RWPE2 (cell line): ENCODE results near the gene MYOZ3.

Experiments used
- ATAC-seq: fragments of 200-7000 bp; cut with Tn5 transposase; 3 replicates; pipeline ENCODE4 v1.9.1; 2021; ENCODE audit warnings: low read depth
- DNase-seq: peaks from one replicate; pipeline ENCODE4 v3.0.0-alpha.2; 2020; ENCODE audit warnings: low spot score
- H3K27ac ChIP-seq: fragments of 450-650 bp; 2 replicates; pipeline ENCODE4 v1.5.1; 2017; ENCODE audit warnings: mild to moderate bottlenecking; ENCODE audit not compliant: poor library complexity, severe bottlenecking
- H3K27me3 ChIP-seq: fragments of 250-450 bp; sonication (Bioruptor Pico); 2 replicates; pipeline ENCODE4 v1.5.1; 2021; ENCODE audit warnings: mild to moderate bottlenecking, moderate library complexity; ENCODE audit not compliant: insufficient read depth, poor library complexity, severe bottlenecking
- H3K36me3 ChIP-seq: fragments of 250-450 bp; sonication (Bioruptor Pico); 2 replicates; pipeline ENCODE4 v1.5.1; 2020; ENCODE audit warnings: low read depth, mild to moderate bottlenecking, moderate library complexity
- H3K4me1 ChIP-seq: fragments of 250-450 bp; sonication (Bioruptor Pico); 2 replicates; pipeline ENCODE4 v1.5.1; 2021; ENCODE audit warnings: mild to moderate bottlenecking, moderate library complexity; ENCODE audit not compliant: insufficient read depth, poor library complexity, severe bottlenecking
- H3K4me3 ChIP-seq: fragments of 250-450 bp; sonication (Bioruptor Pico); 2 replicates; pipeline ENCODE4 v1.5.1; 2021; ENCODE audit warnings: mild to moderate bottlenecking, moderate library complexity; ENCODE audit not compliant: severe bottlenecking
- H3K9me3 ChIP-seq: fragments of 250-450 bp; sonication (Bioruptor Pico); 2 replicates; pipeline ENCODE4 v1.5.1; 2021; ENCODE audit warnings: mild to moderate bottlenecking, moderate library complexity; ENCODE audit not compliant: severe bottlenecking
- TF ChIP-seq, protein P1 (sequence below): fragments of 450-650 bp; IDR thresholded peaks from one replicate; pipeline ENCODE4 v1.5.1; 2017; ENCODE audit warnings: mild to moderate bottlenecking, moderate library complexity; ENCODE audit not compliant: poor library complexity, severe bottlenecking

Gene MYOZ3

GRCh38 chr5:150614661-150615060 is 46.4 kb upstream of the MYOZ3 start:
- Histone ChIP-seq H3K36me3 (no peaks in the 10 kb centered on the region), H3K4me3 (no peak overlapping the region), H3K9me3 (no peaks in the 10 kb centered on the region), H3K27me3 (no peaks in the 10 kb centered on the region), H3K4me1 (peaks cover 6% of the 10 kb centered on the region), H3K27ac (no peak overlapping the region)
- DNase-seq: no peak
- TF ChIP-seq, protein P1, sequence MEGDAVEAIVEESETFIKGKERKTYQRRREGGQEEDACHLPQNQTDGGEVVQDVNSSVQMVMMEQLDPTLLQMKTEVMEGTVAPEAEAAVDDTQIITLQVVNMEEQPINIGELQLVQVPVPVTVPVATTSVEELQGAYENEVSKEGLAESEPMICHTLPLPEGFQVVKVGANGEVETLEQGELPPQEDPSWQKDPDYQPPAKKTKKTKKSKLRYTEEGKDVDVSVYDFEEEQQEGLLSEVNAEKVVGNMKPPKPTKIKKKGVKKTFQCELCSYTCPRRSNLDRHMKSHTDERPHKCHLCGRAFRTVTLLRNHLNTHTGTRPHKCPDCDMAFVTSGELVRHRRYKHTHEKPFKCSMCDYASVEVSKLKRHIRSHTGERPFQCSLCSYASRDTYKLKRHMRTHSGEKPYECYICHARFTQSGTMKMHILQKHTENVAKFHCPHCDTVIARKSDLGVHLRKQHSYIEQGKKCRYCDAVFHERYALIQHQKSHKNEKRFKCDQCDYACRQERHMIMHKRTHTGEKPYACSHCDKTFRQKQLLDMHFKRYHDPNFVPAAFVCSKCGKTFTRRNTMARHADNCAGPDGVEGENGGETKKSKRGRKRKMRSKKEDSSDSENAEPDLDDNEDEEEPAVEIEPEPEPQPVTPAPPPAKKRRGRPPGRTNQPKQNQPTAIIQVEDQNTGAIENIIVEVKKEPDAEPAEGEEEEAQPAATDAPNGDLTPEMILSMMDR: no peak
- no peak for ATAC-seq

DNA sequence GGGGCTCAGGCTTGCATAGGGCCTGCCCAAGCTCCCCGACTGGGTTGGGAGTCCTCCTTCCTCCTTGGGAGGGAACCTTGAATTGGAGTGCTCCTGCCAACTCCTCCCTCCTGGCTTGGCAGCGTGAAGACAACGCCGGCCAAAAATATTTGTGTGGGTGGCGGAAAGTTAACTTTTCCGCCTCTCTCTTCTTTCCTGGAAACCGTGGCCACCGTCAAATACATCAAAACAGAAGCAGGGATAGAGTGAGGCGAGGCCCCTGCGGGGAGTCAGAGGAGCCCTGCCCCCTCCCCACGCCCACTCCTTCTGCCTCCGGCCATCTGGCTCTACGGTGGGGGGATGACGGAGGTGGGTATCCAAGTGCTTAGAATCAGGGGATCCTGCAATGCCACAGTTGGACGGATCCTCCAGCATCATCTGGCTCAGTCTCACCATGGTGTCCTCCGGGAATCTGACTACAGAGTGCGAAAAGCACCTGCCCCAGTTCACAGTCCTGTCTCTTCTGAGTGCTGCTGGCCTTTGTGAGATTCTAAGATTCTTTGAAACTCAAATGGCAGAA is 45.8 kb upstream of the MYOZ3 start:
- TF ChIP-seq, protein P1: no peak

GRCh38 chr5:150616024-150616470 is 45.0 kb upstream of the MYOZ3 start:
- H3K36me3 ChIP-seq: no peaks in the 10 kb centered on the region
- no peaks in the 10 kb centered on the region for H3K27me3 ChIP-seq
- TF ChIP-seq, protein P1: no peak
- H3K27ac ChIP-seq: no peak overlapping the region
- no peaks in the 10 kb centered on the region for H3K9me3 ChIP-seq
- no peak for DNase-seq
- H3K4me3 ChIP-seq: no peak overlapping the region
- ATAC-seq: no peak; the same call in 2 of the 3 replicates
- peaks cover 6% of the 10 kb centered on the region for H3K4me1 ChIP-seq

More for the DNA sequence above, 45.8 kb upstream of the MYOZ3 start:
- Histone ChIP-seq H3K36me3 (no peaks in the 10 kb centered on the region), H3K27ac (no peak overlapping the region), H3K9me3 (no peaks in the 10 kb centered on the region), H3K4me1 (peaks cover 6% of the 10 kb centered on the region), H3K4me3 (no peak overlapping the region), H3K27me3 (no peaks in the 10 kb centered on the region)
- DNase-seq: no peak
- no peak for ATAC-seq

DNA sequence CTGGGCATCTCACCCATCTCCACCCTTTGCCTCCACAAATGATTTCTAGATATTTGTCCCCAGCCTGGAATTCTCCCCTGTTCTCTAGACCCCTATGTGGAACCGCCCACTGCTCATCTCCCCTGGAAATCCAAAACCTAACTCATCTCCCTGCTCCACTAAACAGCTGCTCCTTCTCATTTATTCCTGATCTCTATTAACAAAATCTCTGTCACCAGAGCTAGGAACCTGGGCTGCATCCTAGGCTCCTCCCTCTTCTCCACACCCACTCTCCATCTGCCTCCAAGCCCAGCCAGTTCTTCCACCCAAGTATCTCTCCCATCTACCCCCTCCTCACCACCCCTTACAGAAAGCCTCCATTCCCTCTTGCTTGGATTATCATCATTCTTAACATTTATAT is 44.5 kb upstream of the MYOZ3 start:
- DNase-seq: no peak
- H3K4me1 ChIP-seq: peaks cover 6% of the 10 kb centered on the region
- no peaks in the 10 kb centered on the region for H3K36me3 ChIP-seq
- H3K4me3 ChIP-seq: no peak overlapping the region
- H3K9me3 ChIP-seq: no peaks in the 10 kb centered on the region
- no peaks in the 10 kb centered on the region for H3K27me3 ChIP-seq
- TF ChIP-seq, protein P1: no peak
- ATAC-seq: no peak
- H3K27ac ChIP-seq: no peak overlapping the region

GRCh38 chr5:150618163-150618562 is 42.9 kb upstream of the MYOZ3 start:
- no peaks in the 10 kb centered on the region for H3K9me3 ChIP-seq
- H3K27me3 ChIP-seq: no peaks in the 10 kb centered on the region
- ATAC-seq (no peak), DNase-seq (no peak)
- no peak overlapping the region for H3K27ac ChIP-seq
- peaks cover 6% of the 10 kb centered on the region for H3K4me1 ChIP-seq
- H3K4me3 ChIP-seq: no peak overlapping the region
- no peaks in the 10 kb centered on the region for H3K36me3 ChIP-seq
- TF ChIP-seq, protein P1: no peak
